MM.1S (cell line): ENCODE results near the gene IQSEC1.
A peak's percentile ranks its signal among the peaks of the same experiment; 100 is the strongest.

Experiments
- EZH2 ChIP-seq: fragments of 300-600 bp; sonication (generic); optimal IDR thresholded peaks from 2 replicates; pipeline ENCODE3; 2017; ENCODE audit warnings: low read depth, mild to moderate bottlenecking, antibody characterized with exemption, low read length, mixed read lengths
- TF ChIP-seq, protein P1 (sequence below): fragments of 300-600 bp; sonication (generic); IDR thresholded peaks from 2 replicates; pipeline ENCODE4 v1.5.1; 2016; ENCODE audit warnings: antibody characterized with exemption, low read length, mixed read lengths

DNA sequence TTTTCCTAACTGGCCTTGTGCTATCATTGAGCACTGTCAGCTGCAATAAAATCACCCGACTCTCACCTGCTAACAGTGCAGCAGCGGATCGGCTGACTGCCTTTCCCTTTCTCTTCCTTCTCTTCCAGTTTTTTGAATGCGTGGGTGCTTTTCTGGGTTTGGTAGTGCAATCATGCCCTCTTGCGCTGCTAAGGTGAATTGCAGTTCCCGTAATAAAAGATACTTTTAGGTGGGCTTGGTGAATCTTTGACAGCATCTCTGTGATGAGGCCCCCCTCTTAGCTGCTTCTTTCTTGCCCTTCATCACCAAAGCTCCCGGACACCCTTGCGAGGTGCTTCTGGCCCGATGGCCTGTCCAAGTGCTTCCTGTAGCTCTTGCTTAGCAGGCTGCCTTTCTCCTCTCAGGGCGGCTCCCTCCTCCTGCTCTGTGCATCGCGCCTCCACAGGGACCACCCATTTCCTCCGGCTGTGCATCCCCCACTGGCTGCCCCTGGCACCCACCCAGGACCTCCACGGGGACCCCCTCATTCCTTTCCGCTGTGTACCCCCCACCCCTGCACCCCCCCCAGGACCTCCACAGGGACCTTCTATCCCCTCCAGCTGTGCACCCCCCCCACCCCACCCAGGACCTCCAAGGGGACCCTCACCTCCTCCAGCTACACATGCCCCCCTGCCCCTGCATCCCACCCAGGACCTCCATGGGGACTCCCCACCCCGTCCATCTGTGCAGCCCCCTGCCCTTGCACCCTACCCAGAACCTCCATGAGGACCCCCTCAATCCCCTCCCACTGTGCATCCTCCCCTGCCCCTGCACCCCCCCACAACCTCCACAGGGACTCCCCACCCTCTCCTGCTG lies 181.0 kb downstream of the IQSEC1 start:
- TF ChIP-seq, protein P1, sequence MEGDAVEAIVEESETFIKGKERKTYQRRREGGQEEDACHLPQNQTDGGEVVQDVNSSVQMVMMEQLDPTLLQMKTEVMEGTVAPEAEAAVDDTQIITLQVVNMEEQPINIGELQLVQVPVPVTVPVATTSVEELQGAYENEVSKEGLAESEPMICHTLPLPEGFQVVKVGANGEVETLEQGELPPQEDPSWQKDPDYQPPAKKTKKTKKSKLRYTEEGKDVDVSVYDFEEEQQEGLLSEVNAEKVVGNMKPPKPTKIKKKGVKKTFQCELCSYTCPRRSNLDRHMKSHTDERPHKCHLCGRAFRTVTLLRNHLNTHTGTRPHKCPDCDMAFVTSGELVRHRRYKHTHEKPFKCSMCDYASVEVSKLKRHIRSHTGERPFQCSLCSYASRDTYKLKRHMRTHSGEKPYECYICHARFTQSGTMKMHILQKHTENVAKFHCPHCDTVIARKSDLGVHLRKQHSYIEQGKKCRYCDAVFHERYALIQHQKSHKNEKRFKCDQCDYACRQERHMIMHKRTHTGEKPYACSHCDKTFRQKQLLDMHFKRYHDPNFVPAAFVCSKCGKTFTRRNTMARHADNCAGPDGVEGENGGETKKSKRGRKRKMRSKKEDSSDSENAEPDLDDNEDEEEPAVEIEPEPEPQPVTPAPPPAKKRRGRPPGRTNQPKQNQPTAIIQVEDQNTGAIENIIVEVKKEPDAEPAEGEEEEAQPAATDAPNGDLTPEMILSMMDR = peak; percentile 90
- no peak for TF ChIP-seq EZH2
